SU-DHL-6 (cell line): ENCODE measurements around the gene SLC7A9.

Experiments used
- H2AFZ ChIP-seq: fragments of 200-600 bp; sonication (generic); 2 replicates; pipeline ENCODE4 v1.6.1; 2014; ENCODE audit warnings: low read depth, mild to moderate bottlenecking, moderate library complexity, mixed read lengths, antibody characterized with exemption, low read length; ENCODE audit not compliant: severe bottlenecking
- H3F3A ChIP-seq: fragments of 200-600 bp; shearing (Covaris generic); 2 replicates; pipeline ENCODE4 v1.6.0; 2016; ENCODE audit warnings: antibody characterized with exemption, mild to moderate bottlenecking; ENCODE audit not compliant: insufficient read depth
- H3K27ac ChIP-seq: fragments of 200-600 bp; sonication (generic); 2 replicates; pipeline ENCODE4 v1.5.1; 2016; ENCODE audit warnings: low read depth, mild to moderate bottlenecking, low read length, moderate library complexity, mixed read lengths
- H3K27me3 ChIP-seq: fragments of 200-600 bp; sonication (generic), shearing (Covaris generic); 2 replicates; pipeline ENCODE4 v1.6.0; 2014; ENCODE audit warnings: mild to moderate bottlenecking, low read length
- H3K36me3 ChIP-seq: fragments of 200-600 bp; sonication (generic); 2 replicates; pipeline ENCODE4 v1.6.1; 2014; ENCODE audit warnings: mild to moderate bottlenecking, low read length, mixed read lengths
- H3K4me2 ChIP-seq: fragments of 300-600, 200-600 bp; shearing (Covaris generic), sonication (generic); 2 replicates; pipeline ENCODE4 v1.6.0; 2014; ENCODE audit warnings: low read length, low read depth, mild to moderate bottlenecking; ENCODE audit not compliant: poor library complexity, severe bottlenecking
- H3K4me3 ChIP-seq: fragments of 200-600 bp; sonication (generic); 2 replicates; pipeline ENCODE4 v1.5.1; 2014; ENCODE audit warnings: antibody characterized with exemption, low read length, mild to moderate bottlenecking, mixed read lengths; ENCODE audit not compliant: insufficient read depth, poor library complexity, severe bottlenecking
- H3K79me2 ChIP-seq: fragments of 200-600 bp; sonication (generic); 2 replicates; pipeline ENCODE4 v1.6.1; 2014; ENCODE audit warnings: mild to moderate bottlenecking, low read length, moderate library complexity; ENCODE audit not compliant: insufficient read depth
- H3K9ac ChIP-seq: fragments of 200-600 bp; sonication (generic); 2 replicates; pipeline ENCODE4 v1.7.0; 2014; ENCODE audit warnings: mild to moderate bottlenecking, low read length
- H3K9me2 ChIP-seq: fragments of 200-600 bp; sonication (generic); replicated peaks from 2 replicates; pipeline ENCODE4 v1.6.1; 2014; ENCODE audit warnings: low read length; ENCODE audit not compliant: insufficient read depth
- H3K9me3 ChIP-seq: fragments of 200-600 bp; sonication (generic); 2 replicates; pipeline ENCODE4 v1.6.1; 2014; ENCODE audit warnings: low read length, mixed read lengths; ENCODE audit not compliant: insufficient read depth
- H4K20me1 ChIP-seq: fragments of 200-600 bp; sonication (generic); 2 replicates; pipeline ENCODE4 v1.6.1; 2014; ENCODE audit warnings: low read depth, mild to moderate bottlenecking, antibody characterized with exemption, low read length, moderate library complexity, mixed read lengths
- CTCF ChIP-seq: fragments of 200-600 bp; sonication (generic); IDR thresholded peaks from one replicate; pipeline ENCODE4 v1.5.1; 2017; ENCODE audit warnings: antibody characterized with exemption, mild to moderate bottlenecking, low read length, moderate library complexity; ENCODE audit not compliant: insufficient read depth, poor library complexity, severe bottlenecking
- EZH2phosphoT487 ChIP-seq: fragments of 200-600 bp; sonication (generic), shearing (Covaris generic); conservative IDR thresholded peaks from 2 replicates; pipeline ENCODE4 v1.6.1; 2018; ENCODE audit warnings: mild to moderate bottlenecking, antibody characterized with exemption, low read length, moderate library complexity, mixed read lengths

SLC7A9 gene

GRCh38 chr19:32866564-32867265, 2.9 kb downstream of the SLC7A9 start:
- Histone ChIP-seq H3K27ac (no peak overlapping the region), H3K27me3 (no peaks in the 10 kb centered on the region), H3K9ac (no peak overlapping the region), H3F3A (no peaks in the 10 kb centered on the region), H3K36me3 (no peaks in the 10 kb centered on the region), H2AFZ (no peak overlapping the region), H3K4me3 (no peak overlapping the region), H3K9me3 (no peaks in the 10 kb centered on the region), H4K20me1 (no peaks in the 10 kb centered on the region), H3K4me2 (no peak overlapping the region), H3K9me2 (no peaks in the 10 kb centered on the region), H3K79me2 (no peaks in the 10 kb centered on the region)
- TF ChIP-seq EZH2phosphoT487 (no peak), CTCF (no peak)

GRCh38 chr19:32866061-32866460, 3.5 kb downstream of the SLC7A9 start:
- Histone ChIP-seq H3K79me2 (no peaks in the 10 kb centered on the region), H3K4me3 (no peak overlapping the region), H3K9me3 (no peaks in the 10 kb centered on the region), H3K9me2 (no peaks in the 10 kb centered on the region), H3K27ac (no peak overlapping the region), H4K20me1 (no peaks in the 10 kb centered on the region), H3F3A (no peaks in the 10 kb centered on the region), H3K36me3 (no peaks in the 10 kb centered on the region), H2AFZ (no peak overlapping the region), H3K9ac (no peak overlapping the region), H3K27me3 (no peaks in the 10 kb centered on the region), H3K4me2 (no peak overlapping the region)
- no peak for TF ChIP-seq CTCF
- no peak for TF ChIP-seq EZH2phosphoT487

GRCh38 chr19:32865326-32865725, 4.2 kb downstream of the SLC7A9 start:
- no peaks in the 10 kb centered on the region for H3K9me3 ChIP-seq
- no peaks in the 10 kb centered on the region for H3K9me2 ChIP-seq
- H3K4me2 ChIP-seq: no peak overlapping the region
- H3K27ac ChIP-seq: no peak overlapping the region
- H3K36me3 ChIP-seq: no peaks in the 10 kb centered on the region
- TF ChIP-seq CTCF (no peak), EZH2phosphoT487 (no peak)
- H4K20me1 ChIP-seq: no peaks in the 10 kb centered on the region
- H3K27me3 ChIP-seq: no peaks in the 10 kb centered on the region
- H3K79me2 ChIP-seq: no peaks in the 10 kb centered on the region
- no peak overlapping the region for H3K9ac ChIP-seq
- no peak overlapping the region for H3K4me3 ChIP-seq
- no peak overlapping the region for H2AFZ ChIP-seq
- H3F3A ChIP-seq: no peaks in the 10 kb centered on the region
